WTC11 (cell line): Measurements from ENCODE around the gene PCSK5. TPM values are rescaled to one million over a fixed set of nuclear protein-coding genes. Genes with fewer than 3 reads are reported as not detected.

Source experiments
- ATAC-seq: fragments of 200-7000 bp; cut with Tn5 transposase; 2 replicates; pipeline ENCODE4 v1.10.0; 2021; ENCODE audit warnings: mild to moderate bottlenecking, moderate library complexity
- CTCF ChIA-PET: fragments of 300-600 bp; sonication (Branson Sonifier 250); formaldehyde crosslinking; loops from one replicate; lab custom pipeline; 2021; ENCODE audit warnings: antibody characterized with exemption; lab: Charles Lee
- POLR2A ChIA-PET: fragments of 350-600 bp; sonication (Branson Sonifier 250); formaldehyde crosslinking; loops from one replicate; lab custom pipeline; 2021; ENCODE audit warnings: antibody characterized with exemption; lab: Charles Lee
- DNase-seq: peaks from one replicate; pipeline ENCODE4 v3.0.0; 2021; ENCODE audit warnings: low spot score
- H3K27ac Mint-ChIP-seq: 2 replicates; pipeline ENCODE4 v1.8.0; 2021; ENCODE audit warnings: mixed read lengths
- H3K27me3 Mint-ChIP-seq: 2 replicates; pipeline ENCODE4 v1.8.0; 2021; ENCODE audit warnings: low read depth, mild to moderate bottlenecking, moderate library complexity, mixed read lengths
- H3K36me3 Mint-ChIP-seq: 2 replicates; pipeline ENCODE4 v1.8.0; 2021; ENCODE audit warnings: mixed read lengths
- H3K4me1 Mint-ChIP-seq: 2 replicates; pipeline ENCODE4 v1.8.0; 2022; ENCODE audit warnings: mixed read lengths
- H3K4me3 Mint-ChIP-seq: 2 replicates; pipeline ENCODE4 v1.8.0; 2021; ENCODE audit warnings: mild to moderate bottlenecking, moderate library complexity, mixed read lengths
- H3K9me3 Mint-ChIP-seq: 2 replicates; pipeline ENCODE4 v1.8.0; 2021; ENCODE audit warnings: mixed read lengths
- ATF6 ChIP-seq: sonication (generic); formaldehyde crosslinking; IDR thresholded peaks from 2 replicates; pipeline ENCODE4 v1.8.1; 2023; ENCODE audit warnings: mild to moderate bottlenecking, missing genetic modification reagents
- CREB1 ChIP-seq: sonication (generic); formaldehyde crosslinking; IDR thresholded peaks from 2 replicates; pipeline ENCODE4 v1.8.0; 2023; ENCODE audit warnings: mild to moderate bottlenecking, missing genetic modification reagents
- CREM ChIP-seq: sonication (generic); formaldehyde crosslinking; IDR thresholded peaks from 2 replicates; pipeline ENCODE4 v1.8.1; 2022; ENCODE audit warnings: mild to moderate bottlenecking, missing genetic modification reagents, moderate library complexity
- CTCF ChIP-seq: fragments of 200-600 bp; IDR thresholded peaks from 2 replicates; pipeline ENCODE4 v1.8.0; 2022; ENCODE audit warnings: antibody characterized with exemption
- E2F1 ChIP-seq: sonication (generic); formaldehyde crosslinking; IDR thresholded peaks from 2 replicates; pipeline ENCODE4 v1.8.0; 2022; ENCODE audit warnings: mild to moderate bottlenecking, missing genetic modification reagents
- E2F4 ChIP-seq: sonication (generic); formaldehyde crosslinking; IDR thresholded peaks from 2 replicates; pipeline ENCODE4 v1.8.1; 2022; ENCODE audit warnings: low read depth, mild to moderate bottlenecking, moderate library complexity, missing genetic modification reagents, borderline replicate concordance
- ESRRA ChIP-seq: sonication (generic); formaldehyde crosslinking; IDR thresholded peaks from 2 replicates; pipeline ENCODE4 v1.8.1; 2022; ENCODE audit warnings: mild to moderate bottlenecking, missing genetic modification reagents, borderline replicate concordance
- FOXJ3 ChIP-seq: sonication (generic); formaldehyde crosslinking; IDR thresholded peaks from 2 replicates; pipeline ENCODE4 v1.9.0; 2021; ENCODE audit warnings: missing genetic modification reagents, mild to moderate bottlenecking, borderline replicate concordance
- GTF2I ChIP-seq: fragments of 250-450 bp; sonication (Bioruptor Pico); conservative IDR thresholded peaks from 2 replicates; pipeline ENCODE4 v1.4.0; 2021; ENCODE audit warnings: mild to moderate bottlenecking
- JAZF1 ChIP-seq: fragments of 250-450 bp; sonication (Bioruptor Pico); IDR thresholded peaks from 2 replicates; pipeline ENCODE4 v1.9.0; 2021; ENCODE audit warnings: moderate library complexity, mild to moderate bottlenecking, inconsistent platforms
- MLX ChIP-seq: sonication (generic); formaldehyde crosslinking; IDR thresholded peaks from 2 replicates; pipeline ENCODE4 v1.8.1; 2023; ENCODE audit warnings: mild to moderate bottlenecking, missing genetic modification reagents, moderate library complexity
- MXD4 ChIP-seq: fragments of 250-450 bp; sonication (Bioruptor Pico); IDR thresholded peaks from 2 replicates; pipeline ENCODE4 v1.8.0; 2021; ENCODE audit warnings: mild to moderate bottlenecking, moderate library complexity, borderline replicate concordance
- MYBL2 ChIP-seq: sonication (generic); formaldehyde crosslinking; IDR thresholded peaks from 2 replicates; pipeline ENCODE4 v1.8.1; 2023; ENCODE audit warnings: mild to moderate bottlenecking, moderate library complexity, missing genetic modification reagents
- PRRX2 ChIP-seq: fragments of 250-450 bp; sonication (Bioruptor Pico); IDR thresholded peaks from 2 replicates; pipeline ENCODE4 v1.8.0; 2021; ENCODE audit warnings: mild to moderate bottlenecking
- RELA ChIP-seq: sonication (generic); formaldehyde crosslinking; IDR thresholded peaks from 2 replicates; pipeline ENCODE4 v1.8.1; 2022; ENCODE audit warnings: missing genetic modification reagents, mild to moderate bottlenecking, borderline replicate concordance
- RORB ChIP-seq: fragments of 250-450 bp; sonication (Bioruptor Pico); IDR thresholded peaks from 2 replicates; pipeline ENCODE4 v1.9.0; 2021; ENCODE audit warnings: mild to moderate bottlenecking
- ZNF121 ChIP-seq: sonication (generic); formaldehyde crosslinking; IDR thresholded peaks from 2 replicates; pipeline ENCODE4 v1.8.0; 2023; ENCODE audit warnings: missing genetic modification reagents
- ZNF281 ChIP-seq: sonication (generic); formaldehyde crosslinking; IDR thresholded peaks from 2 replicates; pipeline ENCODE4 v1.8.0; 2023; ENCODE audit warnings: mild to moderate bottlenecking, missing genetic modification reagents
- ZNF423 ChIP-seq: fragments of 250-450 bp; sonication (Bioruptor Pico); IDR thresholded peaks from 2 replicates; pipeline ENCODE4 v2.1.2; 2022; ENCODE audit warnings: mild to moderate bottlenecking, moderate library complexity
- ZNF532 ChIP-seq: fragments of 250-450 bp; sonication (Bioruptor Pico); IDR thresholded peaks from 2 replicates; pipeline ENCODE4 v1.9.0; 2021; ENCODE audit warnings: mild to moderate bottlenecking, borderline replicate concordance
- total RNA-seq: library from RNA; stranded (reverse); gene quantifications from 3 replicates; pipeline ENCODE4 v1.2.3, GENCODE V29; 2021

PCSK5 gene
- total RNA-seq, 1 experiment from 2014 or later = 30.6 TPM

- peaks cover 8% of the 10 kb centered on the region; the same call in 1 of the 2 replicates for H3K4me1 Mint-ChIP-seq
- no peak overlapping the region for H3K4me3 Mint-ChIP-seq
- H3K27ac Mint-ChIP-seq = no peak overlapping the region
- H3K36me3 Mint-ChIP-seq = no peaks in the 10 kb centered on the region
- H3K27me3 Mint-ChIP-seq = no peaks in the 10 kb centered on the region
- DNase-seq (no peak), ATAC-seq (no peak)
- H3K9me3 Mint-ChIP-seq = no peaks in the 10 kb centered on the region
- ChIA-PET POLR2A (interaction anchor here (1.0 kb wide), 1 partner anchor 21 kb away, joined by 3 read pairs; the partner anchor contains the start of gene PCSK5), CTCF (no interaction called here)
- no peak for TF ChIP-seq ZNF423 (CRISPR knock-in tag)
- no peak for TF ChIP-seq E2F1 (CRISPR knock-in tag)
- no peak for TF ChIP-seq ESRRA (CRISPR knock-in tag)
- TF ChIP-seq E2F4 (CRISPR knock-in tag) = no peak
- no peak for TF ChIP-seq RELA (CRISPR knock-in tag)
- TF ChIP-seq FOXJ3 (CRISPR knock-in tag) = no peak
- no peak for TF ChIP-seq ZNF121
- no peak for TF ChIP-seq RORB (CRISPR knock-in tag)
- no peak for TF ChIP-seq CREM
- no peak for TF ChIP-seq MLX (CRISPR knock-in tag)
- no peak for TF ChIP-seq CTCF
- no peak for TF ChIP-seq PRRX2 (CRISPR knock-in tag)
- TF ChIP-seq CREB1 (CRISPR knock-in tag) = no peak
- no peak for TF ChIP-seq ZNF281
- TF ChIP-seq MXD4 (CRISPR knock-in tag) = no peak
- TF ChIP-seq JAZF1 (CRISPR knock-in tag) = no peak
- no peak for TF ChIP-seq ZNF532
- TF ChIP-seq ATF6 (CRISPR knock-in tag) = no peak
- TF ChIP-seq MYBL2 (CRISPR knock-in tag) = no peak
- no peak for TF ChIP-seq GTF2I (CRISPR knock-in tag)
These were observed 21.2 kb upstream of the PCSK5 start for GRCh38 chr9:75869236-75869635.
